Measurements from ENCODE around the gene KCNK13. TPM values are rescaled to one million over a fixed set of nuclear protein-coding genes. Genes with fewer than 3 reads are reported as not detected.

KCNK13 gene
- total and polyA plus RNA-seq, 2 experiments from 2014 or later = not detected

GRCh38 chr14:90188588-90188987, 126.8 kb downstream of the KCNK13 start:
- no peaks in the 10 kb centered on the region for H3K9me3 ChIP-seq (ENCODE audit: low read depth)
- no peaks in the 10 kb centered on the region for H3K9me2 ChIP-seq (ENCODE audit: insufficient read depth)
- DNase-seq = no peak
- H3K4me1 ChIP-seq (ENCODE audit: insufficient read depth) = no peaks in the 10 kb centered on the region
- no peak overlapping the region for H3K4me3 ChIP-seq
- no peaks in the 10 kb centered on the region for H3F3A ChIP-seq (ENCODE audit: insufficient read depth)
- H3K79me2 ChIP-seq (ENCODE audit: insufficient read depth) = no peaks in the 10 kb centered on the region
- no peak overlapping the region for H2AFZ ChIP-seq
- no peaks in the 10 kb centered on the region for H4K20me1 ChIP-seq (ENCODE audit: insufficient read depth)
- TF ChIP-seq EZH2phosphoT487 (IDR thresholded peaks at IDR 0.05; ENCODE audit: insufficient read depth, low read depth) = no peak
- no peak for TF ChIP-seq EZH2 (IDR thresholded peaks at IDR 0.05; ENCODE audit: insufficient read depth, poor library complexity, severe bottlenecking)
- no peak overlapping the region for H3K4me2 ChIP-seq (ENCODE audit: unreplicated experiment)
- in situ Hi-C loops (cut with MboI) = no loop called here
- H3K9ac ChIP-seq = no peak overlapping the region
- peaks cover 24% of the 10 kb centered on the region for H3K27me3 ChIP-seq (replicated peaks; ENCODE audit: insufficient read depth)
- no peaks in the 10 kb centered on the region for H3K36me3 ChIP-seq (ENCODE audit: low read depth)
- WGBS, 2 experiments (ENCODE audit: low coverage in 1 of 2, low lambda C conversion rate in 2 of 2, missing lambda C conversion rate in 2 of 2) = 8 to 17% methylated on average over 2 of the region's 2 CpGs
- no peak overlapping the region for H3K27ac ChIP-seq

GRCh38 chr14:90191154-90191553, 129.4 kb downstream of the KCNK13 start:
- Histone ChIP-seq H3K9me2 (ENCODE audit: insufficient read depth) (no peaks in the 10 kb centered on the region), H3K27me3 (replicated peaks; ENCODE audit: insufficient read depth) (peaks cover 22% of the 10 kb centered on the region), H3K79me2 (ENCODE audit: insufficient read depth) (no peaks in the 10 kb centered on the region), H2AFZ (no peak overlapping the region), H3K9ac (no peak overlapping the region), H3K4me2 (ENCODE audit: unreplicated experiment) (no peak overlapping the region), H3K9me3 (ENCODE audit: low read depth) (no peaks in the 10 kb centered on the region), H3K4me3 (no peak overlapping the region), H4K20me1 (ENCODE audit: insufficient read depth) (no peaks in the 10 kb centered on the region), H3K36me3 (ENCODE audit: low read depth) (no peaks in the 10 kb centered on the region), H3K4me1 (ENCODE audit: insufficient read depth) (no peaks in the 10 kb centered on the region), H3F3A (ENCODE audit: insufficient read depth) (no peaks in the 10 kb centered on the region), H3K27ac (no peak overlapping the region)
- WGBS, 2 experiments (ENCODE audit: low coverage in 1 of 2, low lambda C conversion rate in 2 of 2, missing lambda C conversion rate in 2 of 2) = 44 to 45% methylated on average over 5 of the region's 5 CpGs
- in situ Hi-C loops (cut with MboI) = no loop called here
- DNase-seq = no peak
- TF ChIP-seq EZH2phosphoT487 (IDR thresholded peaks at IDR 0.05; ENCODE audit: insufficient read depth, low read depth) (no peak), EZH2 (IDR thresholded peaks at IDR 0.05; ENCODE audit: insufficient read depth, poor library complexity, severe bottlenecking) (no peak)

GRCh38 chr14:90191585-90191984, 129.8 kb downstream of the KCNK13 start:
- H3F3A ChIP-seq (ENCODE audit: insufficient read depth) = no peaks in the 10 kb centered on the region
- H3K36me3 ChIP-seq (ENCODE audit: low read depth) = no peaks in the 10 kb centered on the region
- in situ Hi-C loops (cut with MboI) = no loop called here
- no peaks in the 10 kb centered on the region for H3K9me3 ChIP-seq (ENCODE audit: low read depth)
- H3K4me1 ChIP-seq (ENCODE audit: insufficient read depth) = no peaks in the 10 kb centered on the region
- no peak for DNase-seq
- no peaks in the 10 kb centered on the region for H3K79me2 ChIP-seq (ENCODE audit: insufficient read depth)
- H3K27me3 ChIP-seq (replicated peaks; ENCODE audit: insufficient read depth) = peaks cover 26% of the 10 kb centered on the region
- H3K9ac ChIP-seq = no peak overlapping the region
- TF ChIP-seq EZH2 (IDR thresholded peaks at IDR 0.05; ENCODE audit: insufficient read depth, poor library complexity, severe bottlenecking) (no peak), EZH2phosphoT487 (IDR thresholded peaks at IDR 0.05; ENCODE audit: insufficient read depth, low read depth) (no peak)
- H3K4me3 ChIP-seq = no peak overlapping the region
- no peak overlapping the region for H2AFZ ChIP-seq
- no peaks in the 10 kb centered on the region for H4K20me1 ChIP-seq (ENCODE audit: insufficient read depth)
- H3K4me2 ChIP-seq (ENCODE audit: unreplicated experiment) = no peak overlapping the region
- H3K9me2 ChIP-seq (ENCODE audit: insufficient read depth) = no peaks in the 10 kb centered on the region
- no peak overlapping the region for H3K27ac ChIP-seq
- 37% methylated on average over 7 of the region's 7 CpGs for WGBS, 2 experiments (ENCODE audit: low coverage in 1 of 2, low lambda C conversion rate in 2 of 2, missing lambda C conversion rate in 2 of 2)

GRCh38 chr14:90193925-90194324, 132.1 kb downstream of the KCNK13 start:
- Histone ChIP-seq H3K9me2 (ENCODE audit: insufficient read depth) (no peaks in the 10 kb centered on the region), H3K9ac (no peak overlapping the region), H3K27me3 (replicated peaks; ENCODE audit: insufficient read depth) (peaks cover 29% of the 10 kb centered on the region), H3K4me2 (ENCODE audit: unreplicated experiment) (no peak overlapping the region), H3K4me3 (no peak overlapping the region), H3K27ac (no peak overlapping the region), H3K9me3 (ENCODE audit: low read depth) (no peaks in the 10 kb centered on the region), H2AFZ (no peak overlapping the region), H3K79me2 (ENCODE audit: insufficient read depth) (no peaks in the 10 kb centered on the region), H3K36me3 (ENCODE audit: low read depth) (no peaks in the 10 kb centered on the region), H3K4me1 (ENCODE audit: insufficient read depth) (no peaks in the 10 kb centered on the region), H4K20me1 (ENCODE audit: insufficient read depth) (no peaks in the 10 kb centered on the region), H3F3A (ENCODE audit: insufficient read depth) (no peaks in the 10 kb centered on the region)
- WGBS, 2 experiments (ENCODE audit: low coverage in 1 of 2, low lambda C conversion rate in 2 of 2, missing lambda C conversion rate in 2 of 2) = 37 to 43% methylated on average over 9 of the region's 9 CpGs
- no peak for DNase-seq
- no peak for TF ChIP-seq EZH2 (IDR thresholded peaks at IDR 0.05; ENCODE audit: insufficient read depth, poor library complexity, severe bottlenecking)
- no peak for TF ChIP-seq EZH2phosphoT487 (IDR thresholded peaks at IDR 0.05; ENCODE audit: insufficient read depth, low read depth)
- in situ Hi-C loops (cut with MboI) = no loop called here

GRCh38 chr14:90194706-90195105, 132.9 kb downstream of the KCNK13 start:
- no peaks in the 10 kb centered on the region for H4K20me1 ChIP-seq (ENCODE audit: insufficient read depth)
- TF ChIP-seq EZH2phosphoT487 (IDR thresholded peaks at IDR 0.05; ENCODE audit: insufficient read depth, low read depth) = no peak
- TF ChIP-seq EZH2 (IDR thresholded peaks at IDR 0.05; ENCODE audit: insufficient read depth, poor library complexity, severe bottlenecking) = no peak
- WGBS, 2 experiments (ENCODE audit: low coverage in 1 of 2, low lambda C conversion rate in 2 of 2, missing lambda C conversion rate in 2 of 2) = 63 to 68% methylated on average over 5 of the region's 5 CpGs
- H3F3A ChIP-seq (ENCODE audit: insufficient read depth) = no peaks in the 10 kb centered on the region
- H3K36me3 ChIP-seq (ENCODE audit: low read depth) = no peaks in the 10 kb centered on the region
- no peak overlapping the region for H3K4me2 ChIP-seq (ENCODE audit: unreplicated experiment)
- H3K27me3 ChIP-seq (replicated peaks; ENCODE audit: insufficient read depth) = peaks cover 27% of the 10 kb centered on the region
- no peak overlapping the region for H2AFZ ChIP-seq
- no peak overlapping the region for H3K4me3 ChIP-seq
- in situ Hi-C loops (cut with MboI) = no loop called here
- no peak overlapping the region for H3K27ac ChIP-seq
- no peaks in the 10 kb centered on the region for H3K9me2 ChIP-seq (ENCODE audit: insufficient read depth)
- H3K79me2 ChIP-seq (ENCODE audit: insufficient read depth) = no peaks in the 10 kb centered on the region
- no peak overlapping the region for H3K9ac ChIP-seq
- no peaks in the 10 kb centered on the region for H3K9me3 ChIP-seq (ENCODE audit: low read depth)
- no peaks in the 10 kb centered on the region for H3K4me1 ChIP-seq (ENCODE audit: insufficient read depth)
- DNase-seq = no peak
